GM12801 (cell line): ENCODE measurements around the gene TMEM156.

Experiments used
- TF ChIP-seq, protein P1 (sequence below): IDR thresholded peaks from one replicate; pipeline ENCODE4 v1.5.1; 2011; ENCODE audit warnings: control low read depth; ENCODE audit not compliant: insufficient read length; ENCODE audit errors: extremely low read depth

TMEM156 gene

DNA sequence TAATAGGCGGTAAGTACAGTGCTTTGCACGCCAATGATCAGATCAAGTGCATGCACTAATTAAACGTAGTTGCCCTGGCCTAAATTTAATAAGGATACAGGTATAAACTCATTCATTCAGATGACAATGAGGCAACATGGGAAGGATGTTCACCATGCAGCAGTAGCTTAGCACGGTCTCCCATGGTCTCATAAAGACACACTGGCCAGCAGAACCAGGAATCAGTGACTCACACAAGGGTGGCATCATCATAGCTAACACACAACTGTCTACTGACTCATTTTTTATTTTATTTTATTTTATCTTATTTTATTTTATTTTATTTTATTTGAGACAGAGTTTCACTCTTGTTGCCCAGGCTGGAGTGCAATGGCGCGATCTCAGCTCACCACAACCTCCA is 42.7 kb downstream of the TMEM156 start:
- TF ChIP-seq, protein P1, sequence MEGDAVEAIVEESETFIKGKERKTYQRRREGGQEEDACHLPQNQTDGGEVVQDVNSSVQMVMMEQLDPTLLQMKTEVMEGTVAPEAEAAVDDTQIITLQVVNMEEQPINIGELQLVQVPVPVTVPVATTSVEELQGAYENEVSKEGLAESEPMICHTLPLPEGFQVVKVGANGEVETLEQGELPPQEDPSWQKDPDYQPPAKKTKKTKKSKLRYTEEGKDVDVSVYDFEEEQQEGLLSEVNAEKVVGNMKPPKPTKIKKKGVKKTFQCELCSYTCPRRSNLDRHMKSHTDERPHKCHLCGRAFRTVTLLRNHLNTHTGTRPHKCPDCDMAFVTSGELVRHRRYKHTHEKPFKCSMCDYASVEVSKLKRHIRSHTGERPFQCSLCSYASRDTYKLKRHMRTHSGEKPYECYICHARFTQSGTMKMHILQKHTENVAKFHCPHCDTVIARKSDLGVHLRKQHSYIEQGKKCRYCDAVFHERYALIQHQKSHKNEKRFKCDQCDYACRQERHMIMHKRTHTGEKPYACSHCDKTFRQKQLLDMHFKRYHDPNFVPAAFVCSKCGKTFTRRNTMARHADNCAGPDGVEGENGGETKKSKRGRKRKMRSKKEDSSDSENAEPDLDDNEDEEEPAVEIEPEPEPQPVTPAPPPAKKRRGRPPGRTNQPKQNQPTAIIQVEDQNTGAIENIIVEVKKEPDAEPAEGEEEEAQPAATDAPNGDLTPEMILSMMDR: no peak

DNA sequence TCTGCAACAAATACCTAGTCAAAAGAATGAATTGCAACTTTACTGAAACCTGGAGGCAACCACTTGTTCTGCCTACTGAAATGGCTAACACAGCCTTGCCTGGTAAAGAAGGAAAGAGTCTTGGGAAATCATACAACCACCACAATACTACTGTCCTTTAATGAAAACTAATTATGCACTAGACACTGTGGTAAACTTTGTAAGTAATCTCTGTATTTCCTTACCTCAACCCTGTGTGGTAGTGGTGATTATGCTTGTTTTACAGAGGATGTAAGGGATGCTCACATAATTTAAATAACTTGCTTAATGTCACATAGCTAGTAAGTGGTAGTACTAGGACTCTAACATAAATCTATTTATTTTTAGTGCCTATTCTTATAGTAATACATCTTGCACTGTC is 44.7 kb downstream of the TMEM156 start:
- TF ChIP-seq, protein P1: no peak

DNA sequence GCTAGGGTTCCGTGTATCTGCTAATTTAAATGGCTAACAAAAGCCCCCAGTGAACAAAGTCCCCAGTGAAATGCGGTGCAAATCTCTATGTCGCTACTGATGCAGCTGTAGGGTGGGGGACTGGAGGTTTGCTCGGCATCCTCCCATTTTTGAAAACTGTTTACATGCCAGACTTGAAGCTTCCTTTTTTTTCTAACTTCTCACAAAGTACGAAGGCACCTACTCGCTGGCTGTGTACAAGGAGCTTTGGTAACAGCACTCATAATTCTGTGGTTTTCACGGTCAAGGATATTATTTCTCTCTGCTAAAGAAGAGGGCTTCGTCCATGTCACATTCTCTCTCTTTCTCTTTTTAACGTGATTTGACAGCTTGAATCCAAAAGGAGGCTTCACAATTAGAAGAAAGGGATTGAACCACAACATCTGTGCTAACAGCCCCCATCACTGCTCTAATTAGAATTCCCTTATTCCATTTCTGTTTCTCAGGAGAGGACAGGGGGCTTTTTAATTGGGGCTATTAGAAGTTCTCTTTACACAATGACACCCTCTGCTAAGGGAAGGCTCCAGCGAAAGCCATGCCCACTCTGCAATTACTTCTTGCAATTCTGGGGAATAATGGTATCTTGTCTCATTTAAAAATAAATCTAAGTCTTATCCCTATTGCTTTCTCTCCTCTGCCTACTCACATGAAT is 46.7 kb downstream of the TMEM156 start:
- TF ChIP-seq, protein P1: no peak

DNA sequence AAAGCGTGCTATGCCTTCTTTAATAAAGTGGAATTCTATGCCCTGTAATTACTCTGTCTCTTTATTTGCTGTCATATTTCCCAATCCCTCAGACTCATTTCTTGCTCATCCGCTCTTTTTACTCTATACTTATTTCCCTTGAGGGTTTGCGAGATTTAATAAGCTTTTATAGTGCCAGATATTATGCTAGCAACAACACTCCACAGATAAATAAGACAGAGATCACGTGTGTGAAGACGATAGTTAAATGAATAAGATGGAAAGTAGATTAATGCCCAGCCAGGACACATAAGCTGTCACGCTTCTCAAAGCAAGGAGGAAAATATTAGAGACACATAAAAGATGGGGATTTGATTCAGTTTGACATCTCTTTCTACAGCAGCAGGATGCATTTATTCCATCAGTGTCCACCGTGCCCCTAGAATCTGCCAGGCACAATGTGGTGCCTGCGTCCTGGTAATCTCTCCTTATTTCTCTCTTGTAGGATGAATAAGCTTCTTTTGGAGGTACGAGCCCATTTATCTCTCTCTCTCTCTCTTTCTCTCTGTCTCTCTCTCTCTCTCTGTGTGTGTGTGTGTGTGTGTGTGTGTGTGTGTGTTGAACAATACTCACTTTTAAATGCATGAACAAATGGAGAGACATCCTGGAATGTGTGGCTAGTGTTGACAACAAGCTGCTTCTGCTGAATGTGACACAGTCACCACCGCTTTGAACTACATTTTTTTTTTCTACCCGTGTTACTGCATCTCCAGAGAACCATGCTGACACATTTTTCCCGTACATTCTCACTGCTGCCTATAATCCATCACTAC is 48.2 kb downstream of the TMEM156 start:
- TF ChIP-seq, protein P1: no peak

DNA sequence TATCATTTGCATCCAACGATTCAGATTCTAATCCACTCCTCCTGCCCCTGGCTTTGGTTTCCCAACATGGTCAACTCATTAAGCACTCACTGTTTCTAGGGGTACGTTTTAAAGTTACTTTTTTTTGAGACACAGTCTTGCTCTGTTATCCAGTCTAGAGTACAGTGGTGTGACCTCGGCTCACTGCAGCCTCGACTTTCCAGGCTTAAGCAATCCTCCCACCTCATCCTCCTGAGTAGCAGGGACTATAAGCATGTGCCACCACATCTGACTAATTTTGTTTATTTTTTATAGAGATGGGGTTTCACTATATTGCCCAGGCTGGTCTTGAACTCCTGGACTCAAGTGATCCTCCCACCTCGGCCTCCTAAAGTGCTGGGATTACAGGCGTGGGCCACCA is 48.9 kb downstream of the TMEM156 start:
- TF ChIP-seq, protein P1: no peak

DNA sequence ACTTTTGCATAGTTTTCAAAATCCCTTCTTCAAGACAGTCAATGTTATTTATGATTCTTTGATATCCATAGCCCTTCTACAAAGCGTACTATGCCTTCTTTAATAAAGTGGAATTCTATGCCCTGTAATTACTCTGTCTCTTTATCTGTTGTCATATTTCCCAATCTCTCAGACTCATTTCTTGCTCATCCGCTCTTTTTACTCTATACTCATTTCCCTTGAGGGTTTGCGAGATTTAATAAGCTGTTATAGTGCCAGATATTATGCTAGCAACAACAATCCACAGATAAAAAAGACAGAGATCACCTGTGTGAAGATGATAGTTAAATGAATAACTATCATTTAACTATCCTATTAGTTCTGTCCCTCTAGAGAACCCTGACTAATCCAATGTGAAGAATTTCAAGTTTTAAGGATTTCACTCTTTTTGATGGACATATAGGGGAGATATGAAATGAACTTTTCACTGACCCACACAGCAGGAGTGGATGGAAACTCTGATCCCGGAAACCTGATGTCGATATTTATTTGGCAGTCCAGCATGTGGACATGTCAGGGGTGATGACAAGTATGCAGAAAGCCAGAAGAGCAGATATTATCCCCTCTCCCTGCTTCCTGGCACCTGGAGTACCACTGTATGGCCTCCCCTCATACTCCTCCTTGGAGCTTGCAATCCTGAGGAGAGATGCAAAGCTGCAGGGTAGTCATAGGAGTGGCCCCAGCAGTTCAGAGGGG is 49.7 kb downstream of the TMEM156 start:
- TF ChIP-seq, protein P1: no peak

DNA sequence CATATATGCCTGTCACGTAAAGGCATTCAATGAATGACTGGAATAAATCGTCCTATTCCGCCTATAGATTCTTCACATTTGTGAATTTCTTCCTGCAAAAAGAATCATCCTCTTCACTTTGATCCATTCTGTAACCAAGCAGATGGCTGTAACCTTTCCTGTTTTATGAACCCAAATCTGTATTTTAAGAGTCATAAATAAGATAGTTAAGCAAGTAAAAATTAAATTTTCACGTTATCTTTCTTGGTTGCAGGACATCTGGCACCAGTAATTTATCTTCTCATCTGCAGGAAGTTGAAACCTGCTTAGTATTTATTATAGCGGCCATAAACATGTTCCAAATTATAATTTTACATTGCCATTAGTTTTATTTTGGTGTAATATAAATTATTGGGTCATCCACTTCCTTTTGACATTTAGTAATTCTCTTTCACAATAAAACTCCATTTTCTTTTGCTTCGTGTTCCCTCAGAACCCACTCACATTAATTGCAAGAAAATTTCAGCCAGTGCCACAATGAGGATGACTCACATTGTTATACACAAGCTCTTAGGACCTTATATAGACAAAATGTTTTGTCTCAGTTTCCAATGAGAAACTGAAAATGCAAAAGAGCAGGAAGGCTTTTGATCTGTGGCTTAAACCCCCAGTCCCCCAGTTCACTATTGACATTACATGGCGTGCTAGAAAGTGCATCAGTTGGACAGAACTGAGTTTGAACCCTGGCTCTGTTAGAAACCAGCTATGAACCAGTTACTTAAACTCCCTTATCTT is 51.1 kb downstream of the TMEM156 start:
- TF ChIP-seq, protein P1: no peak
